Esophagus squamous epithelium (tissue), 4 donors: Measurements from ENCODE around the gene SLC25A45.

Experiments used
- CTCF ChIP-seq, 6 experiments: fragments of 450-650 bp in 4 of 6; fragments of 200-600 bp in 2 of 6; sonication (generic) in 2 of 6; IDR thresholded peaks; one replicate each; pipeline ENCODE4 v1.5.1; 2016 to 2019; ENCODE audit warnings: antibody characterized with exemption in 6 of 6, mild to moderate bottlenecking in 4 of 6, moderate library complexity in 4 of 6
- POLR2A ChIP-seq, 4 donors: fragments of 450-650 bp; IDR thresholded peaks; one replicate each; pipeline ENCODE4 v1.6.1; 2017; ENCODE audit warnings: antibody characterized with exemption in 4 of 4, mild to moderate bottlenecking in 4 of 4, moderate library complexity in 3 of 4

- TF ChIP-seq POLR2A (IDR thresholded peaks at IDR 0.05), result no peak
- no peak for TF ChIP-seq CTCF (IDR thresholded peaks at IDR 0.05)
Measured at GRCh38 chr11:65399249-65399648, 16.8 kb upstream of the SLC25A45 start.
